Transverse colon (tissue), 3 donors: ENCODE data around the gene RUFY3.

Source experiments
- CTCF ChIP-seq, 5 experiments: fragments of 200-600 bp in 3 of 5; fragments of 450-650 bp in 2 of 5; sonication (generic) in 3 of 5; IDR thresholded peaks; 1 replicate in 2 of 5; 2 replicates in 3 of 5; pipeline ENCODE4 v1.5.1; 2016 to 2017; ENCODE audit warnings: antibody characterized with exemption in 5 of 5, inconsistent platforms in 3 of 5, mild to moderate bottlenecking in 2 of 5, moderate library complexity in 1 of 5
- EP300 ChIP-seq: sonication (generic); formaldehyde crosslinking; IDR thresholded peaks from one replicate; pipeline ENCODE4 v1.6.1; 2017; ENCODE audit warnings: antibody characterized with exemption, low read depth
- POLR2A ChIP-seq: fragments of 450-650 bp; IDR thresholded peaks from one replicate; pipeline ENCODE4 v1.6.1; 2016; ENCODE audit warnings: antibody characterized with exemption, mild to moderate bottlenecking, moderate library complexity

GRCh38 chr4:70808151-70808550 lies 86.4 kb downstream of the RUFY3 start:
- TF ChIP-seq EP300 (no peak), CTCF (IDR thresholded peaks at IDR 0.05) (no peak), POLR2A (no peak)
